Measurements from ENCODE around the gene SKIL. TPM values are rescaled to one million over a fixed set of nuclear protein-coding genes. Genes with fewer than 3 reads are reported as not detected.
"Not testable (repeated sequence)": the region's sequence is repeated elsewhere in the genome, so short reads cannot be mapped to it uniquely, and the experiment has no call there.

The SKIL gene
- total and polyA plus RNA-seq, 10 donors: 9.1 to 48.2 (median 33.4) TPM

DNA sequence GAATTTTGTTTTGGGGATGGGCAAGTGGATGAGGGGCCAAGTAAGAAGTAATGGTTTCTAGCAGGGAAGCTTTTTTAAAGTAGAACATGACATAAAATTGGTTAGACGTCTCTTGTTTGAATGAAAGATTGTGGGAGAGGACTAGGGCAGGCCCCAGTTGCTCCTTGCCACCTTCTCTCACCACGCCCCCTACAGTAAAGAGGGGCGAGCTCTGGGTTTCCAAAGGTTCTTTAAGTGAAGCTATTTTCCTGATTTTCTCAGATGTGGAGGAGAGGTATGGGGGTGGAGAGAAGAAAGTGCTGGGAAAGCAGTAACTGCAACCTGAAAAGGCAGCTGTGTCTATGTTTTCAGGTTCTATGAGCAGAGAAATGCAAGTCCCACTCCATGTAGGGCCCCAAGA, 32.6 kb upstream of the SKIL start:
- Histone ChIP-seq H3K9me3 (peaks cover 0 to 13% (median 0%) of the 10 kb centered on the region in 8 donors), H3K27ac (no peak overlapping the region), H3K4me3 (no peak overlapping the region), H3K27me3 (replicated peaks in 1 of 7) (no peaks in the 10 kb centered on the region), H3K36me3 (no peaks in the 10 kb centered on the region), H3K4me1 (peaks cover 0 to 6% (median 0%) of the 10 kb centered on the region in 6 donors)
- intact Hi-C loops (cut with DNase I; ENCODE audit: low total_unique reads): no loop called here
- TF ChIP-seq POLR2A (IDR thresholded peaks at IDR 0.05) (no peak), POLR2AphosphoS5 (IDR thresholded peaks at IDR 0.05) (no peak)
- TF ChIP-seq, protein P1, sequence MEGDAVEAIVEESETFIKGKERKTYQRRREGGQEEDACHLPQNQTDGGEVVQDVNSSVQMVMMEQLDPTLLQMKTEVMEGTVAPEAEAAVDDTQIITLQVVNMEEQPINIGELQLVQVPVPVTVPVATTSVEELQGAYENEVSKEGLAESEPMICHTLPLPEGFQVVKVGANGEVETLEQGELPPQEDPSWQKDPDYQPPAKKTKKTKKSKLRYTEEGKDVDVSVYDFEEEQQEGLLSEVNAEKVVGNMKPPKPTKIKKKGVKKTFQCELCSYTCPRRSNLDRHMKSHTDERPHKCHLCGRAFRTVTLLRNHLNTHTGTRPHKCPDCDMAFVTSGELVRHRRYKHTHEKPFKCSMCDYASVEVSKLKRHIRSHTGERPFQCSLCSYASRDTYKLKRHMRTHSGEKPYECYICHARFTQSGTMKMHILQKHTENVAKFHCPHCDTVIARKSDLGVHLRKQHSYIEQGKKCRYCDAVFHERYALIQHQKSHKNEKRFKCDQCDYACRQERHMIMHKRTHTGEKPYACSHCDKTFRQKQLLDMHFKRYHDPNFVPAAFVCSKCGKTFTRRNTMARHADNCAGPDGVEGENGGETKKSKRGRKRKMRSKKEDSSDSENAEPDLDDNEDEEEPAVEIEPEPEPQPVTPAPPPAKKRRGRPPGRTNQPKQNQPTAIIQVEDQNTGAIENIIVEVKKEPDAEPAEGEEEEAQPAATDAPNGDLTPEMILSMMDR (IDR thresholded peaks at IDR 0.05 in 8 of 11, conservative IDR thresholded peaks at IDR 0.05 in 3 of 11): no peak
- 84 to 95% (median 90%) methylated on average over 3 of the region's 3 CpGs for WGBS, 5 donors
- DNase-seq: no peak

DNA sequence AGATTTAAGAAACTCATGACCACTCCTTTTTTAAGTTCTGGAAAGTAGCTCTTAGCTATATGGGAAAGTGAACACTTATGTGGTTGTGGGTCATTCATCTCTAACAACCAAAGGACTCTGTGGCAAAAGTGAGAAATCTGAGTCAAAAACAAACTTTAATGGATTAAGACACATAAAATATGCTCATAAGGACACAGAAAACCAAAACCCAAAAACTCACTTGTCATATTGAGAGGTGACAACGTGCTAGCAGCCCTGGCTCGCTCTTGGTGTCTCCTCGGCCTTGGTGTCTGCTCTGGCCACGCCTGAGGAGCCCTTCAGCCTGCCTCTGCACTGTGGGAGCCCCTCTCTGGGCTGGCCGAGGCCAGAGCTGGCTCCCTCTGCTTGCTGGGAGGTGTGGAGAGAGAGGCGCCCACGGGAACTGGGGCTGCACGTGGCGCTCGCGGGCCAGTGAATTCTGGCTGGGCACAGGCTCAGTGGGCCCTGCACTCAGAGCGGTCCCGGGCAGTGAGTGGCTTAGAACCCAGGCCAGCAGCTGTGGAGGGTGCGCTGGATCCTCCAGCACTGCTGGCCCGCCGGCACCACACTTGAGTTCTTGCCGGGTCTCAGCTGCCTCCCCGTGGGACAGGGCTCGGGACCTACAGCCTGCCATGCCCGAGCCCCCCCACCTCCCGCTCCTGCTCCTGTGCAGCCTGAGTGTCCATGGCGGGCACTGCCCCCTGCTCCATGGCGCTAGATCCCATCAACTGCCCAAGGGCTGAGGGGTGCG, 30.3 kb upstream of the SKIL start:
- Histone ChIP-seq H3K4me3 (no peak overlapping the region), H3K27ac (no peak overlapping the region), H3K9me3 (peaks cover 0 to 13% (median 0%) of the 10 kb centered on the region in 8 donors), H3K27me3 (replicated peaks in 1 of 7) (no peaks in the 10 kb centered on the region), H3K4me1 (peaks cover 0 to 8% (median 0%) of the 10 kb centered on the region in 6 donors), H3K36me3 (no peaks in the 10 kb centered on the region)
- intact Hi-C loops (cut with DNase I; ENCODE audit: low total_unique reads): no loop called here
- TF ChIP-seq, protein P1 (IDR thresholded peaks at IDR 0.05 in 8 of 11, conservative IDR thresholded peaks at IDR 0.05 in 3 of 11): no peak
- TF ChIP-seq POLR2AphosphoS5 (IDR thresholded peaks at IDR 0.05) (no peak), POLR2A (IDR thresholded peaks at IDR 0.05) (no peak)
- DNase-seq: no peak
- WGBS, 5 donors: 90 to 94% (median 92%) methylated on average over 20 to 24 of the region's 24 CpGs

DNA sequence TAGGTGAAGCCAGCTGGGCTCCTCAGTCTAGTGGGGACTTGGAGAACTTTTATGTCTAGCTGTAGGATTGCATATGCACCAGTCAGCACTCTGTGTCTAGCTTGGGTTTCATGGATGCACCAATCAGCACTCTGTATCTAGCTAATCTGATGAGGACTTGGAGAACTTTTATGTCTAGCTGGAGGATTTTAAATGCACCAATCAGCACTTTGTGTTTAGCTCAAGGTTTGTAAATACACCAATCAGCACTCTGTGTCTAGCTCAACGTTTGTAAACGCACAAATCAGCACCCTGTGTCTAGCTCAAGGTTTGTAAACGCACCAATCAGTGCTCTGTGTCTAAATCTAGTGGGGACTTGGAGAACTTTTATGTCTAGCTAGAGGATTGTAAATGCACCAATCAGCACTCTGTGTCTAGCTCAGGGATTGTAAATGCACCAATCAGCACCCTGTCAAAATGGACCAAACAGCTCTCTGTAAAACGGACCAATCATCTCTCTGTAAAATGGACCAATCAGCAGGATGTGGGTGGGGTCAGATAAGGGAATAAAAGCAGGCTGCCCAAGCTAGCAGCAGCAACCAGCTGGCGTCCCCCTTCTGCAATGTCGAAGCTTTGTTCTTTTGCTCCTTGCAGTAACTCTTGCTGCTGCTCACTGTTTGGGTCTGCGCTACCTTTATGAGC, 29.5 kb upstream of the SKIL start:
- H3K4me3 ChIP-seq; H3K27ac ChIP-seq; H3K27me3 ChIP-seq (replicated peaks in 1 of 7); H3K36me3 ChIP-seq; intact Hi-C loops (cut with DNase I; ENCODE audit: low total_unique reads); DNase-seq; H3K4me1 ChIP-seq: not testable (repeated sequence)
- H3K9me3 ChIP-seq: peaks cover 0 to 13% (median 0%) of the 10 kb centered on the region in 8 donors
- WGBS, 5 donors: 80 to 96% (median 94%) methylated on average over 7 of the region's 7 CpGs

DNA sequence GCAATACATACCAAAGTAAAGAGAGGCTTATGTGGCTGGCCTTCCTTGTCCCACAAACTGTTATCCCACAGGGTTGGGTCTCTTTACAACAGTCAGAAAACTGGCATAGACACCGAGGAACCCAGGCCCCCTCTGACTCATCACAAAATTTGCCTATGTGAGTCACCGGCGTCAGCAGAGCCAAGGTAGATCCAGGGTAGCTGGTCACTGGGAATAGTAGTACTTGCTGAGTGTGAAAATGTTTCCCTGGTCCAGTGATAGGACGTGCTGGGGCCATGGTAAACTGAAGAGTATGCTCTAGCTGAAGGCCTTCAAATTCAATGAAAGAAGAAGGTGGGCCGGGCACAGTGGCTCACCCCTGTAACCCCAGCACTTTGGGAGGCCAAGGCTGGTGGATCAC, 27.1 kb upstream of the SKIL start:
- H3K27ac ChIP-seq: no peak overlapping the region
- H3K4me3 ChIP-seq: no peak overlapping the region
- TF ChIP-seq, protein P1 (IDR thresholded peaks at IDR 0.05 in 8 of 11, conservative IDR thresholded peaks at IDR 0.05 in 3 of 11): no peak
- no peak for TF ChIP-seq POLR2AphosphoS5 (IDR thresholded peaks at IDR 0.05)
- TF ChIP-seq POLR2A (IDR thresholded peaks at IDR 0.05): no peak
- WGBS, 5 donors: 70 to 88% (median 79%) methylated on average over 5 of the region's 5 CpGs
- DNase-seq: no peak
- H3K36me3 ChIP-seq: no peaks in the 10 kb centered on the region
- intact Hi-C loops (cut with DNase I; ENCODE audit: low total_unique reads): no loop called here
- peaks cover 0 to 8% (median 0%) of the 10 kb centered on the region in 6 donors for H3K4me1 ChIP-seq
- peaks cover 0 to 13% (median 0%) of the 10 kb centered on the region in 8 donors for H3K9me3 ChIP-seq
- no peaks in the 10 kb centered on the region for H3K27me3 ChIP-seq (replicated peaks in 1 of 7)
